ENCODE data around the gene TMEM41A.
"Not testable (repeated sequence)": the region's sequence is repeated elsewhere in the genome, so short reads cannot be mapped to it uniquely, and the experiment has no call there.

The TMEM41A gene

DNA sequence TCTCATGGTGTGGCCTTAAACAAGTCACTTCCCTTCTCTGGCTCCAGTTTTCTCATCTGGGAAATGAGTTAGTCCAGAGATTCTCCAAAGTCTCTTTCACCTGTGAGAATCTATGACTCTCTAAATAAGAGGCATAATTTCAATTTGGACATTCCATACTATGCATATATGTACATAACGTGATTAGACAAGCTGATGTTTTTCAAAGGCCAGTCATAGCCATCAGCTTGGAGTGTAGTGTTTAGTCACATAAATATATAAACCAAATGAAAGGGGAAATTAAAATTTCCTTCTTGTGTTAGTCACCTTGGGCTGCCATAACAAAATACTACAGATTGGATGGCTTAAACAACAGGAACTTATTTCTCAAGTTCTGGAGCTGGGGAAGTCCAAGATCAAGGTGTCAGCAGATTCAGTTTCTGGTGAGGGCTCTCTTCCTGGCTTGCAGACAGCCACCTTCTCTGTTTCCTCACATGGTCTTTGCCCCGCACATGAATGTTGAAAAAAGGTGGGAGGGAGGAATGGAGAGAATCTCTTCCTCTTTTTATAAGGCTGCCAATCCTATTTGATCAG lies 19.4 kb downstream of the TMEM41A start:
- Histone ChIP-seq H3K4me3 (ENCODE audit: insufficient read depth in 1 of 2, low read depth in 1 of 2, low read length in 2 of 2) (no peak overlapping the region), H3K36me3 (ENCODE audit: control insufficient read depth in 1 of 2, insufficient read depth in 2 of 2, low read depth in 1 of 2, low read length in 2 of 2) (peaks cover 6 to 53% of the 10 kb centered on the region in 2 experiments), H3K14ac (ENCODE audit: low read length in 2 of 2) (no peak overlapping the region), H3K9ac (ENCODE audit: low read length) (no peak overlapping the region), H2BK5ac (ENCODE audit: low read depth, low read length, poor library complexity, severe bottlenecking) (no peak overlapping the region), H3K4me1 (ENCODE audit: control insufficient read depth, insufficient read depth, low read depth, low read length) (no peaks in the 10 kb centered on the region), H2AK5ac (ENCODE audit: low read length, severe bottlenecking) (no peak overlapping the region), H2BK15ac (ENCODE audit: low read depth, poor library complexity, severe bottlenecking) (no peak overlapping the region), H3K27ac (ENCODE audit: low read length, poor library complexity, severe bottlenecking) (no peak overlapping the region), H3K18ac (ENCODE audit: low read depth in 1 of 2, low read length in 2 of 2) (no peak overlapping the region), H2BK120ac (ENCODE audit: low read depth, low read length) (no peak overlapping the region), H3K4me2 (ENCODE audit: low read length, poor library complexity, severe bottlenecking) (no peak overlapping the region), H2BK12ac (ENCODE audit: low read length in 2 of 2) (no peak overlapping the region), H3K27me3 (ENCODE audit: control insufficient read depth in 1 of 2, insufficient read depth in 1 of 2, low read length in 2 of 2) (no peaks in the 10 kb centered on the region), H3K23ac (ENCODE audit: low read length in 2 of 2) (no peak overlapping the region), H3K79me1 (replicated peaks; ENCODE audit: low read length, poor library complexity, severe bottlenecking) (no peaks in the 10 kb centered on the region), H3K9me3 (ENCODE audit: control insufficient read depth, low read length) (peaks cover 5% of the 10 kb centered on the region), H4K8ac (ENCODE audit: low read length) (no peak overlapping the region), H3K4ac (ENCODE audit: low read depth in 1 of 2, low read length in 2 of 2) (no peak overlapping the region), H2AFZ (ENCODE audit: low read depth, low read length) (no peak overlapping the region), H4K91ac (ENCODE audit: low read length) (no peak overlapping the region)
- no CpG with 5 or more reads among the region's 2 CpGs for WGBS
- no peak for DNase-seq

DNA sequence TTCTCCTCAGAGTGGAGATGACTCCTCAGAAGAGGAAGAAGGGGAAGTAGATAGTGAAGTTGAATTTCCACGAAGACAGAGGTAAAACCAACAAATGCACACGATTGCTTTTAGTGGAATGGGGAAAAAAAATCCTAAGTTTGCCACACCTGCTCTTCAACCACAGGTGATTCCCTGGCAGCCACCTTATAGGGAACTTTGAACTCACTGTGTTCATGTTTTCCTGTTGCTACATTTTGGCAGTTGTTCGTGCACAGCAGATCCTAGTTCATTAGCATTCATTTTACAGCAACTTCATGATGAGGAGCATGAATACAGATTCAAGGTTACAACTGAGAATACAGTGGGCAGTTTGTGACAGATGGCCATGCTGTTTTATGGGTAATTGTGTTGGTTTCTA lies 21.5 kb downstream of the TMEM41A start:
- no peak overlapping the region for H2BK15ac ChIP-seq (ENCODE audit: low read depth, poor library complexity, severe bottlenecking)
- H3K79me1 ChIP-seq (replicated peaks; ENCODE audit: low read length, poor library complexity, severe bottlenecking), result no peaks in the 10 kb centered on the region
- no peak overlapping the region for H2BK120ac ChIP-seq (ENCODE audit: low read depth, low read length)
- H3K4me3 ChIP-seq (ENCODE audit: insufficient read depth in 1 of 2, low read depth in 1 of 2, low read length in 2 of 2), result no peak overlapping the region
- no peaks in the 10 kb centered on the region for H3K27me3 ChIP-seq (ENCODE audit: control insufficient read depth in 1 of 2, insufficient read depth in 1 of 2, low read length in 2 of 2)
- no peak overlapping the region for H4K91ac ChIP-seq (ENCODE audit: low read length)
- no peak overlapping the region for H2BK12ac ChIP-seq (ENCODE audit: low read length in 2 of 2)
- H3K18ac ChIP-seq (ENCODE audit: low read depth in 1 of 2, low read length in 2 of 2), result no peak overlapping the region
- no peak overlapping the region for H3K27ac ChIP-seq (ENCODE audit: low read length, poor library complexity, severe bottlenecking)
- H3K14ac ChIP-seq (ENCODE audit: low read length in 2 of 2), result no peak overlapping the region
- H2AFZ ChIP-seq (ENCODE audit: low read depth, low read length), result no peak overlapping the region
- no peak overlapping the region for H4K8ac ChIP-seq (ENCODE audit: low read length)
- no peak overlapping the region for H3K23ac ChIP-seq (ENCODE audit: low read length in 2 of 2)
- no peak overlapping the region for H2BK5ac ChIP-seq (ENCODE audit: low read depth, low read length, poor library complexity, severe bottlenecking)
- DNase-seq, result no peak
- H2AK5ac ChIP-seq (ENCODE audit: low read length, severe bottlenecking), result no peak overlapping the region
- peaks cover 14 to 57% of the 10 kb centered on the region in 2 experiments for H3K36me3 ChIP-seq (ENCODE audit: control insufficient read depth in 1 of 2, insufficient read depth in 2 of 2, low read depth in 1 of 2, low read length in 2 of 2)
- H3K4me2 ChIP-seq (ENCODE audit: low read length, poor library complexity, severe bottlenecking), result no peak overlapping the region
- no peak overlapping the region for H3K9ac ChIP-seq (ENCODE audit: low read length)
- no peak overlapping the region for H3K4ac ChIP-seq (ENCODE audit: low read depth in 1 of 2, low read length in 2 of 2)
- H3K4me1 ChIP-seq (ENCODE audit: control insufficient read depth, insufficient read depth, low read depth, low read length), result no peaks in the 10 kb centered on the region
- H3K9me3 ChIP-seq (ENCODE audit: control insufficient read depth, low read length), result peaks cover 5% of the 10 kb centered on the region
- 81% methylated on average over 3 of the region's 3 CpGs for WGBS

DNA sequence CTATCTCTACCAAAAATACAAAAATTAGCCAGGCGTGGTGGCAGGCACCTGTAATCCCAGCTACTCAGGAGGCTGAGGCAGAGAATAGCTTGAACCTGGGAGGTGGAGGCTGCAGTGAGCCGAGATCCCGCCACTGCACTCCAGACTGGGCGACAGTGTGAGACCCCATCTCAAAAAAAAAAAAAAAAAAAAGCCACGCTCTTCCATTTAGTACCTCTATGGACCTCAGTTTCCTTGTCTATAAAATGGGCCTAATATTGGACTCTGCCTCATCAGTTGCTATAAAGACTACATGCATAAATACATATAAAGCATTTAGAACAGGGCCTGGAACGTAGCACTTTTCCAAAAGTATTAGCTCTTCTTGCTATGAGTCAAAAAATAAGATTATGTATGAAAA lies 23.9 kb downstream of the TMEM41A start:
- H3K79me1 ChIP-seq (replicated peaks; ENCODE audit: low read length, poor library complexity, severe bottlenecking); H3K27me3 ChIP-seq (ENCODE audit: control insufficient read depth in 1 of 2, insufficient read depth in 1 of 2, low read length in 2 of 2); H3K4me3 ChIP-seq (ENCODE audit: insufficient read depth in 1 of 2, low read depth in 1 of 2, low read length in 2 of 2); H3K23ac ChIP-seq (ENCODE audit: low read length in 2 of 2); H2AK5ac ChIP-seq (ENCODE audit: low read length, severe bottlenecking); H2BK5ac ChIP-seq (ENCODE audit: low read depth, low read length, poor library complexity, severe bottlenecking); H3K4me1 ChIP-seq (ENCODE audit: control insufficient read depth, insufficient read depth, low read depth, low read length); H3K9ac ChIP-seq (ENCODE audit: low read length); H2BK15ac ChIP-seq (ENCODE audit: low read depth, poor library complexity, severe bottlenecking); H3K4me2 ChIP-seq (ENCODE audit: low read length, poor library complexity, severe bottlenecking); H2BK12ac ChIP-seq (ENCODE audit: low read length in 2 of 2); H4K91ac ChIP-seq (ENCODE audit: low read length); H3K9me3 ChIP-seq (ENCODE audit: control insufficient read depth, low read length); H2AFZ ChIP-seq (ENCODE audit: low read depth, low read length); DNase-seq; H3K18ac ChIP-seq (ENCODE audit: low read depth in 1 of 2, low read length in 2 of 2); H3K14ac ChIP-seq (ENCODE audit: low read length in 2 of 2); H4K8ac ChIP-seq (ENCODE audit: low read length); H2BK120ac ChIP-seq (ENCODE audit: low read depth, low read length); H3K27ac ChIP-seq (ENCODE audit: low read length, poor library complexity, severe bottlenecking); H3K4ac ChIP-seq (ENCODE audit: low read depth in 1 of 2, low read length in 2 of 2): not testable (repeated sequence)
- 100% methylated on average over 4 of the region's 6 CpGs for WGBS
- peaks cover 11 to 37% of the 10 kb centered on the region in 2 experiments for H3K36me3 ChIP-seq (ENCODE audit: control insufficient read depth in 1 of 2, insufficient read depth in 2 of 2, low read depth in 1 of 2, low read length in 2 of 2)

DNA sequence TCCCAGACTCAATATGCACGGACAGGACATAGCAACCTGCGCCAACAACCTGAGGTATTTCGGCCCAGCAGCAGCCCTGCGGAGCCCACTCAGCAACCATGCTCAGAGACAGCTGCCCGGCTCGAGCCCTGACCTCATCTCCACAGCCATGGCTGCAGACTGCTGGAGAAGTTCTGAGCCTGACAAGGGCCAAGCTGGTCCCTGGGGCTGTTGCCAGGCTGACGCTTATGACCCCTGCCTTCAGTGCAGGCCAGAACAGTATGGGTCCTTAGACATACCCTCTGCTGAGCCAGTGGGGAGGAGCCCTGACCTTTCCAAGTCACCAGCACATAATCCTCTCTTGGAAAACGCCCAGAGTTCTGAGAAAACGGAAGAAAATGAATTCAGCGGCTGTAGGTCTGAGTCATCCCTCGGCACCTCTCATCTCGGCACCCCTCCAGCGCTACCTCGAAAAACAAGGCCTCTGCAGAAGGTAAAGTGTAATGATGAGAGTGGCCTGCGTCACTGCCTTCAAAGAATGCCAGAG lies 25.5 kb downstream of the TMEM41A start:
- H2BK120ac ChIP-seq (ENCODE audit: low read depth, low read length), result no peak overlapping the region
- H2BK12ac ChIP-seq (ENCODE audit: low read length in 2 of 2), result no peak overlapping the region
- peaks cover 8 to 37% of the 10 kb centered on the region in 2 experiments for H3K36me3 ChIP-seq (ENCODE audit: control insufficient read depth in 1 of 2, insufficient read depth in 2 of 2, low read depth in 1 of 2, low read length in 2 of 2)
- H2BK15ac ChIP-seq (ENCODE audit: low read depth, poor library complexity, severe bottlenecking), result no peak overlapping the region
- H3K27ac ChIP-seq (ENCODE audit: low read length, poor library complexity, severe bottlenecking), result no peak overlapping the region
- H2AFZ ChIP-seq (ENCODE audit: low read depth, low read length), result no peak overlapping the region
- no peak overlapping the region for H4K91ac ChIP-seq (ENCODE audit: low read length)
- H3K4me1 ChIP-seq (ENCODE audit: control insufficient read depth, insufficient read depth, low read depth, low read length), result no peaks in the 10 kb centered on the region
- no peak overlapping the region for H3K4me2 ChIP-seq (ENCODE audit: low read length, poor library complexity, severe bottlenecking)
- no peak overlapping the region for H3K9ac ChIP-seq (ENCODE audit: low read length)
- H3K4me3 ChIP-seq (ENCODE audit: insufficient read depth in 1 of 2, low read depth in 1 of 2, low read length in 2 of 2), result no peak overlapping the region
- no peak overlapping the region for H4K8ac ChIP-seq (ENCODE audit: low read length)
- no peak for DNase-seq
- H3K23ac ChIP-seq (ENCODE audit: low read length in 2 of 2), result no peak overlapping the region
- no peaks in the 10 kb centered on the region for H3K79me1 ChIP-seq (replicated peaks; ENCODE audit: low read length, poor library complexity, severe bottlenecking)
- no peak overlapping the region for H2AK5ac ChIP-seq (ENCODE audit: low read length, severe bottlenecking)
- peaks cover 5% of the 10 kb centered on the region for H3K9me3 ChIP-seq (ENCODE audit: control insufficient read depth, low read length)
- H3K14ac ChIP-seq (ENCODE audit: low read length in 2 of 2), result no peak overlapping the region
- 93% methylated on average over 12 of the region's 15 CpGs for WGBS
- H2BK5ac ChIP-seq (ENCODE audit: low read depth, low read length, poor library complexity, severe bottlenecking), result no peak overlapping the region
- H3K27me3 ChIP-seq (ENCODE audit: control insufficient read depth in 1 of 2, insufficient read depth in 1 of 2, low read length in 2 of 2), result no peaks in the 10 kb centered on the region
- no peak overlapping the region for H3K18ac ChIP-seq (ENCODE audit: low read depth in 1 of 2, low read length in 2 of 2)
- no peak overlapping the region for H3K4ac ChIP-seq (ENCODE audit: low read depth in 1 of 2, low read length in 2 of 2)
